Measurements from ENCODE around the gene WDR33.

DNA sequence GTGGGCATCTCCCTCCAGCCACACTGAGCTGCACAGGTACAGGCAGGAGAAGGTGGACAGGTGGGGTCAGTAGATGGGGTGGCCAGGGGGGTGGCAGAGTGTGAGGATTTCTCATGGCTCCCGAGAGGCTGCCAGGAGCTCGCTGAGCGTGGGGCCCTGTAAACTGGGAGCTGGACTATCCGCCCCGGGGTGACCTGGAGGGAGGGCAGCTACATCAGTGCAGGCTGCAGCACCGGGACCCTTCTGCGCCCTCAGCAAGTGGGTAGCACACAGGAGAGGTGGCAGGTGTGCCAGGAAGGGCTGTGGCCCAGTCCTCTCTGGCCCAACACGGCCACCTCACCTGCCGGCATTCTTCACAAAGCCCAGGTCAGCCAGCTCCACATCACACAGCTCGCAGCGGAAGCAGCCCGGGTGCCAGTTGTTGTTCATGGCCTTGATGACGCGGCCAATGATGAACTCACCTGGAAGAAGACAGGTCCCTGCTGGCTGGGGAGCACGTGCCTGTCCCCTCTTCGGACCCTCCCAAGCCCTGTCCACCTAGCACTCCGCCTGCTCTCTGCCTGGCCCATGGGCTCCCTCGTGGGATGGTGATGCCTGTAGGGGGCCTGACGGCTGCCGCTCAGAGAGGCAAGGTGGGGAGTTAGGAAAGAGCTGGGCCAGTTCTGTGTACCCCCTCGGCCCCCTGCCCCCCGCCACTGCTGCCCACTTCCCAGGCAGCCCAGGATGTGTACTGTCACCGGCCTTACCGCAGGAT, 156.7 kb downstream of the WDR33 start:
- TF ChIP-seq, protein P1, sequence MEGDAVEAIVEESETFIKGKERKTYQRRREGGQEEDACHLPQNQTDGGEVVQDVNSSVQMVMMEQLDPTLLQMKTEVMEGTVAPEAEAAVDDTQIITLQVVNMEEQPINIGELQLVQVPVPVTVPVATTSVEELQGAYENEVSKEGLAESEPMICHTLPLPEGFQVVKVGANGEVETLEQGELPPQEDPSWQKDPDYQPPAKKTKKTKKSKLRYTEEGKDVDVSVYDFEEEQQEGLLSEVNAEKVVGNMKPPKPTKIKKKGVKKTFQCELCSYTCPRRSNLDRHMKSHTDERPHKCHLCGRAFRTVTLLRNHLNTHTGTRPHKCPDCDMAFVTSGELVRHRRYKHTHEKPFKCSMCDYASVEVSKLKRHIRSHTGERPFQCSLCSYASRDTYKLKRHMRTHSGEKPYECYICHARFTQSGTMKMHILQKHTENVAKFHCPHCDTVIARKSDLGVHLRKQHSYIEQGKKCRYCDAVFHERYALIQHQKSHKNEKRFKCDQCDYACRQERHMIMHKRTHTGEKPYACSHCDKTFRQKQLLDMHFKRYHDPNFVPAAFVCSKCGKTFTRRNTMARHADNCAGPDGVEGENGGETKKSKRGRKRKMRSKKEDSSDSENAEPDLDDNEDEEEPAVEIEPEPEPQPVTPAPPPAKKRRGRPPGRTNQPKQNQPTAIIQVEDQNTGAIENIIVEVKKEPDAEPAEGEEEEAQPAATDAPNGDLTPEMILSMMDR (IDR thresholded peaks at IDR 0.05): no peak
- no peak for TF ChIP-seq POLR2AphosphoS5 (IDR thresholded peaks at IDR 0.05)
- TF ChIP-seq EP300 (IDR thresholded peaks at IDR 0.05): no peak
